WERI-Rb-1 (cell line): ENCODE measurements around the gene PACRG.

Experiments used
- DNase-seq: peaks from one replicate; pipeline ENCODE4 v3.0.0-alpha.2; 2020
- H3K27ac ChIP-seq: fragments of 250-450 bp; sonication (Bioruptor Pico); 2 replicates; pipeline ENCODE4 v1.5.1; 2020; ENCODE audit warnings: mild to moderate bottlenecking, moderate library complexity
- H3K27me3 ChIP-seq: fragments of 250-450 bp; sonication (Bioruptor Pico); 2 replicates; pipeline ENCODE4 v1.5.1; 2021; ENCODE audit warnings: mild to moderate bottlenecking, low read depth, moderate library complexity; ENCODE audit not compliant: insufficient read depth, severe bottlenecking
- H3K36me3 ChIP-seq: fragments of 250-450 bp; sonication (Bioruptor Pico); 2 replicates; pipeline ENCODE4 v1.5.1; 2020; ENCODE audit warnings: mild to moderate bottlenecking, moderate library complexity
- H3K4me3 ChIP-seq: 2 replicates; pipeline ENCODE4 v1.5.1; 2011; ENCODE audit warnings: low read depth, mild to moderate bottlenecking, control low read depth, low read length
- H3K9me3 ChIP-seq: fragments of 250-450 bp; sonication (Bioruptor Pico); 2 replicates; pipeline ENCODE4 v1.5.1; 2021; ENCODE audit warnings: mild to moderate bottlenecking, moderate library complexity; ENCODE audit not compliant: severe bottlenecking
- CTCF ChIP-seq: IDR thresholded peaks from 2 replicates; pipeline ENCODE4 v1.5.1; 2011; ENCODE audit warnings: low read depth, mild to moderate bottlenecking, control low read depth, inconsistent platforms, low read length

The PACRG gene

GRCh38 chr6:162704001-162704400, 23.8 kb upstream of the PACRG start:
- Histone ChIP-seq H3K9me3 (no peaks in the 10 kb centered on the region), H3K27me3 (no peaks in the 10 kb centered on the region), H3K36me3 (no peaks in the 10 kb centered on the region), H3K27ac (no peak overlapping the region), H3K4me3 (no peak overlapping the region)
- DNase-seq = no peak
- no peak for TF ChIP-seq CTCF

- Histone ChIP-seq H3K27me3 (no peaks in the 10 kb centered on the region), H3K27ac (no peak overlapping the region), H3K4me3 (no peak overlapping the region), H3K36me3 (no peaks in the 10 kb centered on the region), H3K9me3 (no peaks in the 10 kb centered on the region)
- no peak for TF ChIP-seq CTCF
- DNase-seq = no peak
Observed at GRCh38 chr6:162705736-162706135, 22.0 kb upstream of the PACRG start.

GRCh38 chr6:162706232-162706631, 21.5 kb upstream of the PACRG start:
- no peak overlapping the region for H3K4me3 ChIP-seq
- no peaks in the 10 kb centered on the region for H3K9me3 ChIP-seq
- no peak overlapping the region for H3K27ac ChIP-seq
- no peak for TF ChIP-seq CTCF
- no peaks in the 10 kb centered on the region for H3K27me3 ChIP-seq
- no peaks in the 10 kb centered on the region for H3K36me3 ChIP-seq
- no peak for DNase-seq

GRCh38 chr6:162708971-162709370, 18.8 kb upstream of the PACRG start:
- Histone ChIP-seq H3K9me3 (no peaks in the 10 kb centered on the region), H3K27me3 (no peaks in the 10 kb centered on the region), H3K4me3 (no peak overlapping the region), H3K36me3 (no peaks in the 10 kb centered on the region), H3K27ac (no peak overlapping the region)
- no peak for DNase-seq
- no peak for TF ChIP-seq CTCF

GRCh38 chr6:162709431-162709830, 18.3 kb upstream of the PACRG start:
- TF ChIP-seq CTCF = no peak
- Histone ChIP-seq H3K36me3 (no peaks in the 10 kb centered on the region), H3K27me3 (no peaks in the 10 kb centered on the region), H3K4me3 (no peak overlapping the region), H3K9me3 (no peaks in the 10 kb centered on the region), H3K27ac (no peak overlapping the region)
- no peak for DNase-seq

- Histone ChIP-seq H3K27me3 (no peaks in the 10 kb centered on the region), H3K4me3 (no peak overlapping the region), H3K36me3 (no peaks in the 10 kb centered on the region), H3K9me3 (no peaks in the 10 kb centered on the region), H3K27ac (no peak overlapping the region)
- no peak for TF ChIP-seq CTCF
- no peak for DNase-seq
Observed at GRCh38 chr6:162710419-162710818, 17.4 kb upstream of the PACRG start.
